ENCODE results near the gene SRGAP1. TPM values are rescaled to one million over a fixed set of nuclear protein-coding genes. Genes with fewer than 3 reads are reported as not detected.

The SRGAP1 gene
- total RNA-seq, 1 donor from 2014 or later, result 0.07 TPM

DNA sequence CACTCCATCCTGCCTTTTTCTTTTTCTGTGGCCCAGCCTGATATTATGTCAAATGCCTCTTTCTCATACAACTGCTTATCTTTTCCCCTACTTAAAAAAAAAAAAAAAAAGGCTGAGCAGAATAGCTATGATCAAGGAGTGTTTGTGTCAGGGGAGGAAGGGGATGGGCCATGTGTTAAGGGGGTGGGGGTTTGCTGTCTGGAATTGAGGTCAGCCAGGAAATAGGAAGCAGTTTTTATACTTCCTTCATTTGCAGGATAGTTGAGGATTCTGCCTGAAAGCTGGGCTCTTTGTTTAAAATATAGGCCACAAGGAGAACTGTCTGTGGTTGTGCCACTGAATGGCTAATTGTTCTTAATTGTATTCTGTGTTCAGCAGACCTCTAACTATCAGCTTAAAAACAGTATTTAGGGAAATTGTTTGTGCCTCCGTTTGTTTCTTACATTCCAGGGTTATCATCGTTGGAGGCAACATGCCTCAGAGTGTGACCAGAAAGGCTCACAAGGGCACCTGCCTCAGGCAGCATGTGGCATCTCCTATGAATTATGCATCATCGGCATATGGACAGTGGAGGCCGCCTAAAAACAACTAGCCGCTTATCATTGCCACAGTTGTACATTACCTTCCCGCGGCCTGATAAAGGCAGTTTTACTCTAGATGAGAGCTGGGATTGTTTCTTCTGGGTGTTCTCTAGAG is 96.0 kb downstream of the SRGAP1 start:
- intact Hi-C loops (cut with micrococcal nuclease), result no loop called here
- no peak overlapping the region for H3K4me3 Mint-ChIP-seq (ENCODE audit: low read depth)
- H3K9me3 Mint-ChIP-seq, result no peaks in the 10 kb centered on the region
- no peak for DNase-seq (ENCODE audit: low spot score)
- no peaks in the 10 kb centered on the region for H3K4me1 Mint-ChIP-seq (ENCODE audit: low read depth)
- peaks cover 3% of the 10 kb centered on the region for H3K27me3 Mint-ChIP-seq (ENCODE audit: low read depth)
- H3K27ac Mint-ChIP-seq, result no peak overlapping the region
- no peaks in the 10 kb centered on the region for H3K36me3 Mint-ChIP-seq (ENCODE audit: low read depth)

DNA sequence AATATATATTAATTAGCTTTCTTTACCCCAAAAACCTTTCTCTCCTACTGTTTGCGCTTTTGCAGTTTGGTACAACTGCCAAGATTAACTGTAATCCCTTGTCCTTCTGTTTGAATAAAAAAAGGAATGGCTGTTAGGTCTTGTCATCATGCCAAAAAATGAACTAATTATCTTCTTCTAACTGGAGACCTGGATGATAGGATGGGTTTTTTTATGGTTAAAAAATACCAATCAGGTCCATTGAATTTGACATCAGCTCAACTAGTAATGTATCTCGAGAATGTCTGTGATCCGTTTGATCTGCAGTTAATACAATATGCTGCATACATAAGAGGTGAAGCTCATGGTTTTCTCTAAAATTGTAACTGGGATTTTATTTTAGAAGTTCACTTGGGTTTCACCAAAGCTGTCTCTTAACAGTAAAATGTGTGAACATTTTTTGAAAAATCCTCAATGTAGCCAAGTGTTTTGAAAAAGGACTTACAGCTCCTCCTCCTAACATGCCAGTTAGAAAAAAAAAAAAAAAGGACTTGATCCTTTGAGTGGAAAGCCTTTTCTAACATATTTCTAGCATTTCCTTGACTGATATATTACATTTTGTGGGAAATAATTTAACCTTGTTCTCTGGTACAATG is 96.8 kb downstream of the SRGAP1 start:
- DNase-seq (ENCODE audit: low spot score), result no peak
- Mint-ChIP-seq H3K27me3 (ENCODE audit: low read depth) (peaks cover 3% of the 10 kb centered on the region), H3K9me3 (no peaks in the 10 kb centered on the region), H3K36me3 (ENCODE audit: low read depth) (no peaks in the 10 kb centered on the region), H3K27ac (no peak overlapping the region), H3K4me3 (ENCODE audit: low read depth) (no peak overlapping the region), H3K4me1 (ENCODE audit: low read depth) (no peaks in the 10 kb centered on the region)
- intact Hi-C loops (cut with micrococcal nuclease), result no loop called here

DNA sequence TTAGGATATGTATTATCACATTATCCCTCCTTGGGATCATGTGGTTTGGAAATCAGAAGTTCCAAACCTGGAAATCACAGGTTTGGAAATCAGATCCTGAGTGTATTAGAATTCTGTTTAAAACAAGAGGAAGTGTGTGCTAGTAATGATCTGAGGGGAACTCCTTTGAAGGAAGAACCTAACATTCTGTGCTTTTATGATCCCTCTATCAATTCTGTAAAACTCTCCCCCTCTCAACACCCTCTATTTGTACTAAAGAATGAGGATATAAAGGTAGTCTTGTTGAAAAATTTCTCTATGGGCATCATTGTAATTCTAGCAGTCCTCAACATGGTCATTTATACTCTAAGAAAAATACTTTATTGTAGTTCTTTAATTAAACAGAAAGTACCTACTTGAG is 97.4 kb downstream of the SRGAP1 start:
- H3K27ac Mint-ChIP-seq, result no peak overlapping the region
- H3K4me3 Mint-ChIP-seq (ENCODE audit: low read depth), result no peak overlapping the region
- intact Hi-C loops (cut with micrococcal nuclease), result no loop called here
- no peak for DNase-seq (ENCODE audit: low spot score)
- peaks cover 3% of the 10 kb centered on the region for H3K27me3 Mint-ChIP-seq (ENCODE audit: low read depth)
- no peaks in the 10 kb centered on the region for H3K4me1 Mint-ChIP-seq (ENCODE audit: low read depth)
- no peaks in the 10 kb centered on the region for H3K9me3 Mint-ChIP-seq
- H3K36me3 Mint-ChIP-seq (ENCODE audit: low read depth), result no peaks in the 10 kb centered on the region

DNA sequence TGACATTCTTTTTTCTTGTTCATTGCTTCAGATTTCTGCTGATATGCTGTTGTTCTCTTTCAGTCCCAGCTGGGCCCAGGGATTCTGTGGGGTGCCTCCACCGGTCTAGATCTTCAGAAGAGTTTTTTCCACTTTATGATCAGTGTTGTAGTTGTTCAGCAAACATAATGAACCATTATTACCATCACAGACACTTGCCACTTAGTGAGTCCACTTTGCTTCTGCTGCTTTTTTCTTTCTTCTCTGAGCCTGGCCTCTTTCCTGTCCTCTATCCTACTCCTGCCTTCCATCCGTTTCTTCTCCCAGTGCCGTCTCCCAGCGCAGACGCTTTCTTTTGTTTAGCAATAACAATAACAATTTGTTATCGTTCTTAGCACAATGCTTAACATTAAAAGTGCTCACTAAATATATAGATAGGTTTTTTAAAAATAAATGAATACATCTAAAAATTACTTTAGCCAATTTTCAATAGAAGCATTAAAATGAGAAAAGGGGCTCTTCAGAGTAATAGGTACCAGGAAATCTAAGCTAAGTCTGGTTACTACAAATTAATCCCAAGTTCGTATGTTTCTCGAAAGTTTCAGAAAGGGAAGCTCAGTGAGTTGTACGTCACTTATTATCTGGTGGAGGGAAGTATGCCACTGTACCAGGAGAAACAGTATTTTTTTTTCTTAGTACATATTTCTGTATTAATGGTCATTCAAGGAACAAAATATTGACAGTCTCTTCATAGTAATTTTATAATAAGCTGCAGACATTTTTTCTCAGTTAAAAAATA is 98.2 kb downstream of the SRGAP1 start:
- no peak overlapping the region for H3K27ac Mint-ChIP-seq
- H3K9me3 Mint-ChIP-seq, result no peaks in the 10 kb centered on the region
- H3K36me3 Mint-ChIP-seq (ENCODE audit: low read depth), result no peaks in the 10 kb centered on the region
- intact Hi-C loops (cut with micrococcal nuclease), result no loop called here
- H3K4me1 Mint-ChIP-seq (ENCODE audit: low read depth), result no peaks in the 10 kb centered on the region
- H3K27me3 Mint-ChIP-seq (ENCODE audit: low read depth), result peaks cover 3% of the 10 kb centered on the region
- H3K4me3 Mint-ChIP-seq (ENCODE audit: low read depth), result no peak overlapping the region
- no peak for DNase-seq (ENCODE audit: low spot score)

DNA sequence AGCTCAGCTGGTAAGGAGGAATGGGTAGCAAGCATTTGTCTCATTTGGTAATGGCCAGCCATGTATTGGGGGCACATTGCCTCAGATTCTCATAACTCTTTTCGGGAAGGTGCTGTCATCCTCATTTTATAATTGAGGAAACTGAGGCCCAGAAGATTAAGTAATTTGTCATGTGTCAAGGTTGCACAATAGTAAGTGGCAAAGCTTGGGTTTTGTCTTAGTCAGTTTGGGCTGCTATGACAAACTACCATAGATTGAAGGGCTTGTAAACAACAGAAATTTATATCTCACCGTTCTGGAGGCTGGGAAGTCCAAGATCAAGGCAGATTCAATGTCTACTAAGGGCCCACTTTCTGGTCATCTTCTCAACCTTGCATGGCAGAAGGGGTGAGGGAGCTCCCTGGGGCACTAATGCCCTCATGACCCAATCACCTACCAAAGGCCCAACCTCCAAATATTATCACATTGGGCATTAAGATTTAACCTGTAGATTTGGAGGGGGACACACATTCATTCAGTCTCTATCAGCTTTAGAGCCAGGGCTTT is 99.6 kb downstream of the SRGAP1 start:
- Mint-ChIP-seq H3K4me3 (ENCODE audit: low read depth) (no peak overlapping the region), H3K4me1 (ENCODE audit: low read depth) (no peaks in the 10 kb centered on the region)

DNA sequence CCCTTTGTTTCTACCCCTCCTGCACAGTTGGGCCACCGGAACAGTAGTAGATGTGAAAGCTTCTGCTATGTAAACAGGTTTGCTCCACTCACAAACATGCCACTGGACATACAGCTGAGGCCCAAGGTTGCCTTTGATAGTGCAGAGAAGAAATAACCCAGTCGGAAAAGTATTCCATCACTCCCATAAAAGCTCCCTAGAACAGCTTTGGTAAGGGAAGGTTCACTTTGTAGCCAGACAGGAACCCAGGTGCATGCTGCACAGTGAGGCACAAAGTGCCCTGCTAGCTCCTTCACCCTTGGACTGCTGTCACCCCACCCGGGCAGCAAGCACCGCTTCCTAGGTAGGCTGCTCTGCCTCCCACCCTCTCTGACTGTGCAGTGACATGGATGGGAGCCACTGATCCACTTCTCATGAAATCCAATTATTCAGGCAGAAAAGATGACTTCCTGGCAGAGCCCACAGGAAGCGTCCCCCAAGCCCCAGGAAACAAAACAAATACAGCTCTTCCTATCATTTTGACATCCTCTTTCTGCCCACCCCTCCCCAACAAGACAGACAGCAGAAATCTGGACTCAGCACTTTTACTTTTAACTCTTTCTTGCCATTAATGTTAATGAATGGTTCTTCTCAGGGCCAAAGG is 100.2 kb downstream of the SRGAP1 start:
- H3K27me3 Mint-ChIP-seq (ENCODE audit: low read depth), result peaks cover 3% of the 10 kb centered on the region
- H3K36me3 Mint-ChIP-seq (ENCODE audit: low read depth), result no peaks in the 10 kb centered on the region
- no peak overlapping the region for H3K27ac Mint-ChIP-seq
- H3K4me1 Mint-ChIP-seq (ENCODE audit: low read depth), result no peaks in the 10 kb centered on the region
- H3K9me3 Mint-ChIP-seq, result no peaks in the 10 kb centered on the region
- H3K4me3 Mint-ChIP-seq (ENCODE audit: low read depth), result no peak overlapping the region
- no peak for DNase-seq (ENCODE audit: low spot score)
- intact Hi-C loops (cut with micrococcal nuclease), result no loop called here

More for the DNA sequence above, 99.6 kb downstream of the SRGAP1 start:
- H3K9me3 Mint-ChIP-seq, result no peaks in the 10 kb centered on the region
- no peak for DNase-seq (ENCODE audit: low spot score)
- H3K27ac Mint-ChIP-seq, result no peak overlapping the region
- intact Hi-C loops (cut with micrococcal nuclease), result no loop called here
- H3K27me3 Mint-ChIP-seq (ENCODE audit: low read depth), result peaks cover 3% of the 10 kb centered on the region
- no peaks in the 10 kb centered on the region for H3K36me3 Mint-ChIP-seq (ENCODE audit: low read depth)

DNA sequence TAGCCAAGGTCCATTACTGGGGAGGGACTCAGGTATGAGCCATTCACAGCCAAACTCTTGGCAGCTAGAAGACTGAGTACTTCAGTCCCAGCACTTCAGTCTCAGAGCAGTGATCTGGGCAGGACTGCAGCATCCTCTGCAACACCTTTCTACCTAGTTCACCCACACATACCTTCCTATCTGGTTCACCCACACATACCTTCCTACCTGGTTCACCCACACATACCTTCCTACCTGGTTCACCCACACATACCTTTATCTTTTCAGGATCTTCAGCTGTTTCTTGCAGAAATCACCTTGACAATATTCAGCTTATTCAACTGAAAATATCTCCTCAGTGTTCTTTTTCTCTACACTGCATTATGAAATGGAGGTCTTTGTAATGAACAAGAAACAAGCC is 101.3 kb downstream of the SRGAP1 start:
- Mint-ChIP-seq H3K27ac (no peak overlapping the region), H3K27me3 (ENCODE audit: low read depth) (peaks cover 3% of the 10 kb centered on the region), H3K4me1 (ENCODE audit: low read depth) (no peaks in the 10 kb centered on the region), H3K36me3 (ENCODE audit: low read depth) (no peaks in the 10 kb centered on the region), H3K4me3 (ENCODE audit: low read depth) (no peak overlapping the region), H3K9me3 (no peaks in the 10 kb centered on the region)
- intact Hi-C loops (cut with micrococcal nuclease), result no loop called here
- no peak for DNase-seq (ENCODE audit: low spot score)

DNA sequence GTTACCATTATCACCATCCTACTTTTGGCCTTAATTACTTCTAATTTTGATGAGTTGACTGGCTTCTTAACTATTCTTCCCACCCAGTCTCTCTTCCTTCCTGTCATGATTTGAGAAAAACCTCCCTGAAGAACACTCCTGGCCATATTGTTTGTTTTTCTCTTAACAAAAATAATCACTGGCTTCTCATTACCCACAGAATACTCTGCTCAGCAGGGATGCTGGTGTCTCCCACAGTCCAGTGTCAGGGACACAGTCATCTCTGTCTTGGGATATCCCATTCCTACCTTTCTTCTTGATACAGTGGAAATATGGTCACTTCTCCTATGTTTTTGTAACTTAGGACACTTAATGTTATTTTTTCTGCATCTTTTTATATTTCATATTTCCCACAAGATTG is 103.7 kb downstream of the SRGAP1 start:
- H3K4me1 Mint-ChIP-seq (ENCODE audit: low read depth), result no peaks in the 10 kb centered on the region
- H3K4me3 Mint-ChIP-seq (ENCODE audit: low read depth), result no peak overlapping the region
- no peaks in the 10 kb centered on the region for H3K27me3 Mint-ChIP-seq (ENCODE audit: low read depth)
- H3K9me3 Mint-ChIP-seq, result no peaks in the 10 kb centered on the region
- no peak for DNase-seq (ENCODE audit: low spot score)
- H3K36me3 Mint-ChIP-seq (ENCODE audit: low read depth), result no peaks in the 10 kb centered on the region
- intact Hi-C loops (cut with micrococcal nuclease), result no loop called here
- H3K27ac Mint-ChIP-seq, result no peak overlapping the region

DNA sequence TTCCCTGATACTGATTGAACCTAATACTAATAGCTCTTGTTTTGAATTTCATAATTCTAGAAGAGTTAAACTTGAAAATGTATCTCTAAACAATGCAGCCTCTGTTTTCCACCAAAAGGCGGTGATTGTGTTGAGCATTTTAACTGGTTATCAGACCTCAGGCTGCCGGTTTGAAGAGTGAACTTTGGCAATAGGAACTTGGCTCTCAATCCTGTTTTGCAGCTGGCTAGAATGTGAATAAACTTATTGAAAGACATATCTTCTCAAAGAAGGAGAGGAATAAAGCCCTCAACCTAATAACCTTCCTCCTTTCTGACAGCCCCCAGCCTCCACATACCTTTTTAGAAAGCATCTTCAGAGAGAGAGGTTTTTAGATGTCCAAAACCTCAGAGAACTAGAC is 105.4 kb downstream of the SRGAP1 start:
- Mint-ChIP-seq H3K27ac (no peak overlapping the region), H3K4me3 (ENCODE audit: low read depth) (no peak overlapping the region), H3K36me3 (ENCODE audit: low read depth) (no peaks in the 10 kb centered on the region), H3K4me1 (ENCODE audit: low read depth) (no peaks in the 10 kb centered on the region), H3K9me3 (no peaks in the 10 kb centered on the region), H3K27me3 (ENCODE audit: low read depth) (no peaks in the 10 kb centered on the region)
- DNase-seq (ENCODE audit: low spot score), result no peak
- intact Hi-C loops (cut with micrococcal nuclease), result no loop called here

DNA sequence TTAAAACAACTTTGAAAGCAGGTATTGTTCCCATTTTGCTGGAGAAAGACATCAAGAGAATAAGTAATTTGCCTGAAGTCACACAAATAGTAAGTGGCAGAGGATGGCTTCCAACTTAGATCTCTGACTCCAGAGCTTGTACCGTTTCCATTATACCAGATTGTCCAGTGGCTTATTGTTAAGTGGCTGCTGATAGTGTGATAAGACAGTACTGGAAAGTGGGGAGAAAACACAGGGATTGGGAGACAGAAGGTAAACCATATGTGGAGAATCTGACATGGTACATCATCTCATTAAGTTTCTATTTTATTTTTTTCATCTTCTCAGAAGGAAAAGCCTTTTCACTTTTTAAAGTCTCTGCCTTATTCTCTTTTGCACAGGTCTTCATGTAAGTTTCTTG is 108.5 kb downstream of the SRGAP1 start:
- Mint-ChIP-seq H3K27ac (no peak overlapping the region), H3K36me3 (ENCODE audit: low read depth) (no peaks in the 10 kb centered on the region), H3K4me3 (ENCODE audit: low read depth) (no peak overlapping the region), H3K9me3 (no peaks in the 10 kb centered on the region), H3K4me1 (ENCODE audit: low read depth) (no peaks in the 10 kb centered on the region), H3K27me3 (ENCODE audit: low read depth) (no peaks in the 10 kb centered on the region)
- intact Hi-C loops (cut with micrococcal nuclease), result no loop called here
- no peak for DNase-seq (ENCODE audit: low spot score)

DNA sequence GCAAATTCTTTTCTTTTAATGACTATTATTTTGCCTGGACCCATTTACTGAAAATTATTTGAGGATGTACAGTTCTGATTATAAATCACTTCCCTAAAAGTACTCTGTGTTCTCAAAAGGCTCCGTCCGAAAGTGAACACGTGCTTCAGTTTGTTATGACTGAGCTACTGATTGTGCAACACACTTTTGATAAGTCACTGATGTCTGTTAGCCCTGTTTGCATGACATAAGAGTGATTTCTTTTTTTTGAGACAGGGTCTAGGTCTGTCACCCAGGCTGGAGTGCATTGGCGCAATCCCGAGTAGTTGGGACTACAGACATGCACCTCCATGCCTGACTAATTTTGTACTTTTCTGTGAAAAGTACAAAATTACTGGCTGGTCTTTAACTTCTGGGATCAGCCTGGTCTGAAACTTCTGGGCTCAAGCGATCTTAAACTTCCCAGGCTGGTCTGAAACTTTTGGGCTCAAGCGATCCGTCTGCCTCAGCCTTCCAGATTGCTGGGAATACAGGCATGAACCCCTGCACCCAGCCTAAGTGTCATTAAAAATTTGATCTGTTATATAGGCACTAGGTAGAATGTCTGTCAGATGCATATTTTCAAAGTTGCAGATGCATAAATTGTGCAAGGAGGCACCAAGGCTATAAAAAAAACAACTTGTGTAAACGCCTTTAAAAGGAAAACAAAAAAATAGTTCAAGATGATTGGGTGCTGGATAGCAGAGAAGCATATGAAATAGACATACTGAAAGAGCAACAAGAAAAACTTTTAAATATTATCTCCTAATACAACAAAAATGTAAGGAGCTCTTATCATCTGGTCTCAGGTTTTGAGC is 111.5 kb downstream of the SRGAP1 start:
- no peak overlapping the region for H3K4me3 Mint-ChIP-seq (ENCODE audit: low read depth)
- H3K27me3 Mint-ChIP-seq (ENCODE audit: low read depth), result no peaks in the 10 kb centered on the region
- no peaks in the 10 kb centered on the region for H3K4me1 Mint-ChIP-seq (ENCODE audit: low read depth)
- no peak overlapping the region for H3K27ac Mint-ChIP-seq
- intact Hi-C loops (cut with micrococcal nuclease), result no loop called here
- H3K36me3 Mint-ChIP-seq (ENCODE audit: low read depth), result no peaks in the 10 kb centered on the region
- H3K9me3 Mint-ChIP-seq, result no peaks in the 10 kb centered on the region
- DNase-seq (ENCODE audit: low spot score), result no peak

DNA sequence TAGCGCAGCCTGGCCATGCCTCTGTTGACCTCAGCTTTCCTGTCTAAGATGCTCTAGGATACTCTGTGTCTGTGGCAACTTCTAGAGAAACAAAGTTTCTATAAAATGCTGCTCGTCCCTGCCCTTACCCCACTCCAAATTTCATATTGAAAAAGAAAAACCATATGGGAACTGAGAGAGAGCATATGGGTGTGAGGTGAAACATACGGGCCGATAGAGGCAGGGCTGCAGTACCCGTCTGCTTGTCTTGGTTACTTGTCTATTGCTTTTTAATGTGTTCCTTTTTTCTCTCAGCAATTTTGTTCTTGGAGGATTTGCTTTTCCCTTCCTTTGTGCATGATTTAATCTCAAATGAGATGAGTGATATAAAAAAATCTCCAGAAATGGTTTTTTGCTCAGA is 113.0 kb downstream of the SRGAP1 start:
- intact Hi-C loops (cut with micrococcal nuclease), result no loop called here
- no peaks in the 10 kb centered on the region for H3K36me3 Mint-ChIP-seq (ENCODE audit: low read depth)
- no peak overlapping the region for H3K27ac Mint-ChIP-seq

More for the DNA sequence above, 113.0 kb downstream of the SRGAP1 start:
- no peaks in the 10 kb centered on the region for H3K4me1 Mint-ChIP-seq (ENCODE audit: low read depth)
- no peak for DNase-seq (ENCODE audit: low spot score)
- H3K4me3 Mint-ChIP-seq (ENCODE audit: low read depth), result no peak overlapping the region
- no peaks in the 10 kb centered on the region for H3K27me3 Mint-ChIP-seq (ENCODE audit: low read depth)
- H3K9me3 Mint-ChIP-seq, result no peaks in the 10 kb centered on the region
